ENCODE results near the gene NDUFS7. TPM values are rescaled to one million over a fixed set of nuclear protein-coding genes. Genes with fewer than 3 reads are reported as not detected.
"Not testable (repeated sequence)": the region's sequence is repeated elsewhere in the genome, so short reads cannot be mapped to it uniquely, and the experiment has no call there.

The NDUFS7 gene
- total and polyA plus RNA-seq, 4 donors = 43.0 to 164 (median 124) TPM

DNA sequence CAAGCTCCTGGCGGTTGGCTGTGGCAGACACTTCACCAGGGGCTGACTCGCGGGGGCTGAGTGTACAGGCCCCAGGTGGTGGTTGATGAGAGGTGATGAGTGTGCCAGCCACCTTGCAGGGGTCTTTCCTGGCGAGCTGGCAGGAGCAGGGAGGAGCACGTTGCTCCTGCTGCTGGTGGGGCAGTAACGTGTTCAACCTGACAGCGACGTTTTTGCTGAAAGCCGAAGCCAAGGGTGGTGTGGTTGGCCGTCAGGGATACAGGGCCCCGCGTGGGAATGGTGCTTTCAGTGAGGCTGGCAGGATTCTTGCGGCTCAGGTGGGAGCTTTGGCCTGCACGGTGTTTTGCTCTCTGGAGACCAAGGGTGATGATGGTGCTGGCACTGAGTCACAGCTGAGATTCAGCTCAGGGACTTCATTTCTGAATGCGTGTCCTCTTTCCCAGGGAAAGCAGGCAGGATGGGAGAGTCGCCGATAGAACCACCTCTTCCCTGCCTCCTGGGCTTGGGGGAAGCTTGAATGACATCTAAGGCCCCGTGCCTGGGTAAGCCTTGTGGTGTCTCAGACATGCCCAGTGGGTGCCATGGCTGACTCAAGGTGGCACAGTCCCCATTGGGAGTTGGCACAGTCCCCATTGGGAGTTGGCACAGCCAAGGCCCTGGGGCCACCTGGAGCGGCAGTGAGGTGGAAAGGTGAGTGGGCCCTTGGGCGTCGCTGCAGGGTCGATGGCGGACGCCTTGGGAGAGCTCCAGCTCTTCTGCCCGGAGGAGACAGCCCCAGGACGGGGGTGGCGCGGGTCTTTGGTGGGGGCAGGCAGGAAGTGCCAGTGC is 32.5 kb downstream of the NDUFS7 start:
- peaks cover 68% of the 10 kb centered on the region for H3K4me1 ChIP-seq (ENCODE audit: control insufficient read depth, insufficient read depth, low read length)
- no peaks in the 10 kb centered on the region for H3K9me3 ChIP-seq (ENCODE audit: control insufficient read depth, insufficient read depth, low read length)
- no peaks in the 10 kb centered on the region for H3K27me3 ChIP-seq (ENCODE audit: control insufficient read depth, insufficient read depth, low read length)
- H3K27ac ChIP-seq (ENCODE audit: low read depth, low read length) = peak overlapping the region; percentile 84
- WGBS (ENCODE audit: insufficient coverage) = 60% methylated on average over 26 of the region's 28 CpGs
- no peak overlapping the region for H3K4me3 ChIP-seq (ENCODE audit: low read depth, low read length)
- H3K36me3 ChIP-seq (ENCODE audit: control insufficient read depth, insufficient read depth, low read length) = peaks cover 82% of the 10 kb centered on the region
- DNase-seq (ENCODE audit: low read depth in 4 of 6, low spot score in 6 of 6) = no peak

DNA sequence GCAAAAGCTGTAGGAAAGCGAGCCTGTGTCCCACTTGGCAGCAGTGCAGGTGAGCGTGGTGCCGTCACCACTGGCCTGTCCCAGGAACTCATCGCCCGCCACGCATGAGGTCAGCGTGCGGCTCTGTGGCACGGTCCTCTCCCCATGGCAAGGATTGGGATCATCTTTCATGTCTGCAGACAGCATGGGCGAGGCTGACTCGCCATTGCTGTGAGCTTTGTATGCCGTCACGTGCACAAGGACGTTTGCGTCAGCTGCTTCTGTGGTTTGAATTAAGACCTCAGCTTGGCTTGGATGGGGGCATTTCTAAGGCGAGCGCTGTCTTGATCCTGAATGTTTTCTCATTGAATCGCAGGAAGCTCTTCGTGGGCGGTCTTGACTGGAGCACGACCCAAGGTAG is 33.4 kb downstream of the NDUFS7 start:
- Histone ChIP-seq H3K4me3 (ENCODE audit: low read depth, low read length) (no peak overlapping the region), H3K36me3 (ENCODE audit: control insufficient read depth, insufficient read depth, low read length) (peaks cover 82% of the 10 kb centered on the region), H3K27ac (ENCODE audit: low read depth, low read length) (no peak overlapping the region), H3K27me3 (ENCODE audit: control insufficient read depth, insufficient read depth, low read length) (no peaks in the 10 kb centered on the region), H3K9me3 (ENCODE audit: control insufficient read depth, insufficient read depth, low read length) (no peaks in the 10 kb centered on the region), H3K4me1 (ENCODE audit: control insufficient read depth, insufficient read depth, low read length) (peaks cover 59% of the 10 kb centered on the region)
- 80% methylated on average over 21 of the region's 21 CpGs for WGBS (ENCODE audit: insufficient coverage)
- DNase-seq (ENCODE audit: low read depth in 4 of 6, low spot score in 6 of 6) = no peak

GRCh38 chr19:1417681-1418495 is 34.2 kb downstream of the NDUFS7 start:
- no peak overlapping the region for H3K4me3 ChIP-seq (ENCODE audit: low read depth, low read length)
- no peaks in the 10 kb centered on the region for H3K9me3 ChIP-seq (ENCODE audit: control insufficient read depth, insufficient read depth, low read length)
- WGBS (ENCODE audit: insufficient coverage) = 82% methylated on average over 14 of the region's 30 CpGs
- H3K36me3 ChIP-seq (ENCODE audit: control insufficient read depth, insufficient read depth, low read length) = peaks cover 82% of the 10 kb centered on the region
- H3K4me1 ChIP-seq (ENCODE audit: control insufficient read depth, insufficient read depth, low read length) = peaks cover 51% of the 10 kb centered on the region
- DNase-seq (ENCODE audit: low read depth in 4 of 6, low spot score in 6 of 6) = no peak
- H3K27me3 ChIP-seq (ENCODE audit: control insufficient read depth, insufficient read depth, low read length) = no peaks in the 10 kb centered on the region
- H3K27ac ChIP-seq (ENCODE audit: low read depth, low read length) = no peak overlapping the region

GRCh38 chr19:1418496-1418775 is 34.7 kb downstream of the NDUFS7 start:
- Histone ChIP-seq H3K9me3 (ENCODE audit: control insufficient read depth, insufficient read depth, low read length) (no peaks in the 10 kb centered on the region), H3K27ac (ENCODE audit: low read depth, low read length) (no peak overlapping the region), H3K4me3 (ENCODE audit: low read depth, low read length) (no peak overlapping the region), H3K4me1 (ENCODE audit: control insufficient read depth, insufficient read depth, low read length) (peaks cover 46% of the 10 kb centered on the region), H3K27me3 (ENCODE audit: control insufficient read depth, insufficient read depth, low read length) (no peaks in the 10 kb centered on the region), H3K36me3 (ENCODE audit: control insufficient read depth, insufficient read depth, low read length) (peaks cover 82% of the 10 kb centered on the region)
- no peak for DNase-seq (ENCODE audit: low read depth in 4 of 6, low spot score in 6 of 6)
- 71% methylated on average over 7 of the region's 13 CpGs for WGBS (ENCODE audit: insufficient coverage)

- no peaks in the 10 kb centered on the region for H3K27me3 ChIP-seq (ENCODE audit: control insufficient read depth, insufficient read depth, low read length)
- H3K27ac ChIP-seq (ENCODE audit: low read depth, low read length) = no peak overlapping the region
- 96% methylated on average over 17 of the region's 21 CpGs for WGBS (ENCODE audit: insufficient coverage)
- H3K9me3 ChIP-seq (ENCODE audit: control insufficient read depth, insufficient read depth, low read length) = no peaks in the 10 kb centered on the region
- H3K4me3 ChIP-seq (ENCODE audit: low read depth, low read length) = no peak overlapping the region
- peaks cover 88% of the 10 kb centered on the region for H3K36me3 ChIP-seq (ENCODE audit: control insufficient read depth, insufficient read depth, low read length)
- H3K4me1 ChIP-seq (ENCODE audit: control insufficient read depth, insufficient read depth, low read length) = peaks cover 41% of the 10 kb centered on the region
- DNase-seq (ENCODE audit: low read depth in 4 of 6, low spot score in 6 of 6) = no peak
Observed at GRCh38 chr19:1418951-1419738, 35.4 kb downstream of the NDUFS7 start.

DNA sequence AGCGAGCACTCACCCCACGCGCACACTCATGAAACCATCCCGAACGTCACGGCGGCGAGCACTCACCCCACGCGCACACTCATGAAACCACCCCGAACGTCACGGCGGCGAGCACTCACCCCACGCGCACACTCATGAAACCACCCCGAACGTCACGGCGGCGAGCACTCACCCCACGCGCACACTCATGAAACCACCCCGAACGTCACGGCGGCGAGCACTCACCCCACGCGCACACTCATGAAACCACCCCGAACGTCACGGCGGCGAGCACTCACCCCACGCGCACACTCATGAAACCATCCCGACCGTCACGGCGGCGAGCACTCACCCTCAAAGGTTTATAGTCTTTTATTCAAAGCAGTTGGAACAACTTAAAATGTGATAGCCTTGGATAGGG is 36.4 kb downstream of the NDUFS7 start:
- not testable (repeated sequence) for DNase-seq (ENCODE audit: low read depth in 4 of 6, low spot score in 6 of 6); H3K27ac ChIP-seq (ENCODE audit: low read depth, low read length); H3K27me3 ChIP-seq (ENCODE audit: control insufficient read depth, insufficient read depth, low read length); H3K4me3 ChIP-seq (ENCODE audit: low read depth, low read length); H3K9me3 ChIP-seq (ENCODE audit: control insufficient read depth, insufficient read depth, low read length)
- 89% methylated on average over 8 of the region's 43 CpGs for WGBS (ENCODE audit: insufficient coverage)
- H3K36me3 ChIP-seq (ENCODE audit: control insufficient read depth, insufficient read depth, low read length) = peaks cover 97% of the 10 kb centered on the region
- H3K4me1 ChIP-seq (ENCODE audit: control insufficient read depth, insufficient read depth, low read length) = peaks cover 33% of the 10 kb centered on the region

- 88% methylated on average over 15 of the region's 15 CpGs for WGBS (ENCODE audit: insufficient coverage)
- no peak for DNase-seq (ENCODE audit: low read depth in 4 of 6, low spot score in 6 of 6)
- no peak overlapping the region for H3K4me3 ChIP-seq (ENCODE audit: low read depth, low read length)
- H3K36me3 ChIP-seq (ENCODE audit: control insufficient read depth, insufficient read depth, low read length) = peaks cover 99% of the 10 kb centered on the region
- H3K27me3 ChIP-seq (ENCODE audit: control insufficient read depth, insufficient read depth, low read length) = no peaks in the 10 kb centered on the region
- H3K4me1 ChIP-seq (ENCODE audit: control insufficient read depth, insufficient read depth, low read length) = peaks cover 28% of the 10 kb centered on the region
- H3K27ac ChIP-seq (ENCODE audit: low read depth, low read length) = no peak overlapping the region
- H3K9me3 ChIP-seq (ENCODE audit: control insufficient read depth, insufficient read depth, low read length) = no peaks in the 10 kb centered on the region
Observed at GRCh38 chr19:1420590-1420989, 36.9 kb downstream of the NDUFS7 start.

DNA sequence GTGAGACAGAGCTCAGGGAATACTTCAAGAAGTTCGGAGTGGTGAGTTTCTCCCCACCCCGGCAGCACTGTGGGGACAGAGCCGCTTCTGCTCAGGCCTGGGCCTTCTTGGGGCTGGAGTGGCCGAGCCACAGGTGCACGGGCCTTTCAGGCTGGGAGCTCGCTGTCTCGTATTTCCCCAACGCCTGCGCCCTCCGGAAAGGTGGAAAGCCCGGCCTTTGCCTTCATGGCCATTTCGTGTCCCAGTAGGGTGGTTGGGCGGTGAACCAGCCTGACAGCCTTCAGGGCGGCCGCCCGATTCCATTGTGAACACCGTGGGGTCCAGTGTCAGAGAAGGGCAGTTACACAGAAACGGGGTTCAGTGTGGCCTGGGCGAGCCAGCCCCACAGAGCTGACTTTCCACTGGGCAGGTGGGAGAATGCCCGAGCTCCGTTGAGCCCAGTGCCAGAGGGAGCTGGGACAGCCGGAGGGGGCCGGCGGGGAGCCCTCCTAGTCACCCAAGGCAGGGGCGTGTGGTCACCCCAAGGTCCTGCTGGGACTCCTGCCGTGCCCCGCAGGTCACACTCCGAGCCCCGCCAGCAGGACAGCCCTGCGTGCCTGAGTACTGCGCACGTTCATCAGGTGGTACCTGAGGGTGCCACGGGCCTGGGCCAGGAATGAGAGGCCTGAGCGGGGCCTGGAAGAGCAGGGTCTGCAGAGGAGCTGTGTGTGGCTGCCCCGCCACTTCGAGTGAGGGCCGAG is 37.7 kb downstream of the NDUFS7 start:
- H3K9me3 ChIP-seq (ENCODE audit: control insufficient read depth, insufficient read depth, low read length) = no peaks in the 10 kb centered on the region
- H3K4me3 ChIP-seq (ENCODE audit: low read depth, low read length) = no peak overlapping the region
- H3K36me3 ChIP-seq (ENCODE audit: control insufficient read depth, insufficient read depth, low read length) = peaks cover 99% of the 10 kb centered on the region
- peaks cover 20% of the 10 kb centered on the region for H3K4me1 ChIP-seq (ENCODE audit: control insufficient read depth, insufficient read depth, low read length)
- 93% methylated on average over 37 of the region's 37 CpGs for WGBS (ENCODE audit: insufficient coverage)
- H3K27me3 ChIP-seq (ENCODE audit: control insufficient read depth, insufficient read depth, low read length) = no peaks in the 10 kb centered on the region
- DNase-seq (ENCODE audit: low read depth in 4 of 6, low spot score in 6 of 6) = no peak
- H3K27ac ChIP-seq (ENCODE audit: low read depth, low read length) = no peak overlapping the region

GRCh38 chr19:1421958-1422305 is 38.2 kb downstream of the NDUFS7 start:
- Histone ChIP-seq H3K4me3 (ENCODE audit: low read depth, low read length) (no peak overlapping the region), H3K27me3 (ENCODE audit: control insufficient read depth, insufficient read depth, low read length) (no peaks in the 10 kb centered on the region), H3K4me1 (ENCODE audit: control insufficient read depth, insufficient read depth, low read length) (peaks cover 15% of the 10 kb centered on the region), H3K27ac (ENCODE audit: low read depth, low read length) (no peak overlapping the region), H3K9me3 (ENCODE audit: control insufficient read depth, insufficient read depth, low read length) (no peaks in the 10 kb centered on the region), H3K36me3 (ENCODE audit: control insufficient read depth, insufficient read depth, low read length) (peaks cover 99% of the 10 kb centered on the region)
- 86% methylated on average over 22 of the region's 22 CpGs for WGBS (ENCODE audit: insufficient coverage)
- no peak for DNase-seq (ENCODE audit: low read depth in 4 of 6, low spot score in 6 of 6)

All from spinal cord (tissue), 10 donors.